Stimulated activated CD4-positive, alpha-beta T cell treated with anti-CD3 and anti-CD28 coated beads, Interleukin-15, amount 100 ng/mL, for 48 hours (primary cell): Measurements from ENCODE around the gene PRR5.
"Not testable (repeated sequence)": the region's sequence is repeated elsewhere in the genome, so short reads cannot be mapped to it uniquely, and the experiment has no call there.

ENCODE experiments used
- DNase-seq, 2 donors: peaks; one replicate each; pipeline ENCODE4 v3.0.0-alpha.2; 2020; ENCODE audit warnings: low read depth in 2 of 2

PRR5 gene

DNA sequence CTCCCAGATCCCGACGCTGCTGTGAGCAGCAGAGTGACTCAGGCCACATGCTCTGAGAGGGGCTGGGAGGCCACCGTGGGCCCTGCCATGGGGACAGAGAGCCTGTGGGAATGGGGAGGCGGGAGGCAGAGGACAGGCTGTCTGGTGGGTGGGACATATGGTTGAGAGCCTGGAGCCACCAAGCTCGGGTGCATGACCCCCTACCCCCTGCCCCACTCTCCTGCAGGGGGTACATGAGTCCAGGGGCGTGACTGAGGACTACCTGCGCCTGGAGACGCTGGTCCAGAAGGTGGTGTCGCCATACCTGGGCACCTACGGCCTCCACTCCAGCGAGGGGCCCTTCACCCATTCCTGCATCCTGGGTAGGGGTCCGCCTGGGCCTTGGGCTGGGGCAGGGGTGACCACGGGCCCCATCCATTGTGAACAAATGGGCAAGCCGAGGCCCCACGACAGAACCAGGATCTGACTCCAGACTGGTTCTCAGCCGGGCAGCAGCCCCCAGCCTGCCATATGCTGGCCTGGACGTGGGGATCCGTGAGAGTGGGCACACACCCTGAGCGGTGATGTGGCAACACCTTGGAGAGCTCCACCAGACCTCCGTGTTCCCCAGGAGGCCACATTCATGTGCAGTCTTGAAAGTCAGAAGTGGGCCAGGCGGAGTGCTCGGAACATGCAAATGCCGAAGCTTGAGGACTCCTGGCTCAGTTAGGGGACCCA is 33.0 kb downstream of the PRR5 start:
- no peak for DNase-seq

DNA sequence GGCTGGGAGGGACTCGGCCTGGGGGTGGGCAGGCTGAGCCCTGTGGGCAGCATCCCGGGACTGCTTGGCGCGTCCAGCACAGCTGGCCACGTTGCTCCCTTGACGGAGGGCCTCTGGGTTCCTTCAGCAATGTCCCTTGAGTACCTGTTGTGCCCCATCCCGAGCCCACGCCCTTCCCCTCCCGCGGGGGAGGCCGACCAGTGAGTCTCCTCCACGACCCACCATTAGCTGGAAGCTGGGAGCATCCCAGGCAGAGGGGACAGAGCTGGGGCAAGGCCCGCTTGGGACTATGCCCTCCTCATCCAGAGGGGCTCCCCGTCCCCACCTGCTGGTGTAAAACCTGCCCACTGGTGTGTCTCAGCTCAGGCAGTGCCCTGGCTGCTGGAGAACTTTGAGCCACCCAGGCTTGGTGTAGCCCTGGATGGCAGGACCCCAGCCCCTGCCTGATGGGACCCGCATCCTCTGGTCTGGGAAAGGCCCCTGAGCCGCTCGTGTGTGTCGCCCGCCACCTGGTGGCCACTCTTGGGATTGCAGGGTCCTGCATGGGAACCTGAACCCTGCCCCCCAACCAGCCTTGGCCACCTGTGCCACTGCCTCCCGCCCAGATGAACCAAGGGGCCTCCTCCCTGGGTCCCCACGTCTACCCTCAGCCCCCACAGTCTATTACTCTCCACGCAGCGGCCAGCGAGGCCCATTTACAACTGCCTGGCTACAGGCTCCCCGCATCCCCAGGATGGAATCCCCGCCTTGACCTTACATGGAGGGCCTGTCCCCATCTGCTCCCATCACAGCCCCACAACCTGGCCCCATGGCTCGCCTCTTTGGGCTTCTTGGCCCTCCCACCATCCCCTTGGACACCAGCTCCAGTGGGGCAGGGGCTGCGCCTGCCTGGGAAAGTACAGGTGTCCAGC is 33.8 kb downstream of the PRR5 start:
- peak; percentile 56 to 72 for DNase-seq

DNA sequence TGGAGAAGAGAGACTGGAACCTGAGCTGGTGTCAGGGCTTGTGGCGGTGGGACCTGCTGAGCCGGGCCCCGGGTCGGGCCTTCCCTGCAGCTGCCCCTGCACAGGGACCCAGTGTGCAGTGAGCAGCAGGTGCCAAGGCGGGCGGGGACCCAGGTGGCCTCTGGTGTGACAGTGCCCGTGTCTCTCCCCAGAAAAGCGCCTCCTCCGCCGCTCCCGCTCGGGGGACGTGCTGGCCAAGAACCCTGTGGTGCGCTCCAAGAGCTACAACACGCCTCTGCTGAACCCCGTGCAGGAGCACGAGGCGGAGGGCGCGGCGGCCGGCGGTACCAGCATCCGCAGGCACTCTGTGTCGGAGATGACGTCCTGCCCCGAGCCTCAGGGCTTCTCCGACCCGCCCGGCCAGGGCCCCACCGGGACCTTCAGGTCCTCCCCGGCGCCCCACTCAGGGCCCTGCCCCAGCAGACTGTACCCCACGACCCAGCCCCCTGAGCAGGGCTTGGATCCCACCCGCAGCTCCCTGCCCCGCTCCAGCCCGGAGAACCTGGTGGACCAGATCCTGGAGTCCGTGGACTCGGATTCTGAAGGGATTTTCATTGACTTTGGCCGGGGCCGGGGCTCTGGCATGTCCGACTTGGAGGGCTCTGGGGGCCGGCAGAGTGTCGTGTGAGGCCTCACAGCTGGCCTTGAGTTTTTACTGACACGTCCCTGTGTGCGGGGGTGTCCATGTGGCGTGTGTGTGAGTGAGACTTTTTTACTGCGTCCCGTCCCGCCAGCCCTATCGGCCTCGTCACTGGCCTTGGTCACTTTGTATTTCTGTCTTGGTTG is 34.8 kb downstream of the PRR5 start:
- DNase-seq, result no peak

DNA sequence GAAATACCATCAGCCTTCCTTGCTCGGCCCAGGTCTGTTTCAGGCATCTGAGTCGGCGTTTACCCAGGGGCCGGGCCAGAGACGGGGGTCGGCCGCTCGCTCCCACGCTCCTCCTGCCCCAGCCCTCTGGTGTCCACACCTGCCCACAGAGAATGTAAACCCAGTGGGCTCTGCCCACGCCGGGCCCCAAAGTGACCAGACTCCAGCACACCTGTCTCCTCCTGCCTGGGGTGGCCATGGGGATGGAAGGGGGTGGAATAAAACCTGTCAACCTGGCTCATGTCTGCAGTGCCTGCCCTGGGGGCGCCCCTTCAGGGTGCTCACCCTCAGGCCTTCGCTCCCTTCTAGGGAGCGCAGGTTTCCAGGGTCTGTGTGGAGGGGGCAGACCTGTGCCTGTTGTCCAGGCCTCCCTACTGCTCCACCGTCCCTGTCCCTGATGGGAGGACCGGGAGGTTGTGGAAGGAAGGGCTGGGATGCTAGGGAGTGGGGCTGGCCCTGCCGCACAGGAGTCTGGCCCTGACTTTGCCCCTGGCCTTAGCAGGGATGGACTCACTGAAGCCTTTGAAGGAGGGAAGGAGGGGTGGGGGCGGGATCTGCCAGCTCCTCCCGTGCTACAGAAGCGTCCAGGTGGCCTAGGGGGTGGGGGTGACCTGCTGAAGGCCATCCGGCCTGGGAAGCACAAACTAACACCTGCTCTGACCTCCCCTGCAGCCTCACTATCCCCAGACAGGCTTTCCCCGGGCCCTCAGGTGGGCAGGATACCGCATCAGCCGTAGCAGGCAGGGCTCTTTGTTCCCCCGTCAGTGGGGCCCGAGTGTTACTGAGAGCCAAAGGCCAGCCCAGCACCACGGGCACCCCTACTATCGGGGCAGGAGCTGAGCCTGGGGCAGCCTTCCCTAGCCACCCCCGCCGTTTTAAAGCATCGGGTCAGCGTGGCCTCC is 35.7 kb downstream of the PRR5 start:
- DNase-seq, result no peak

DNA sequence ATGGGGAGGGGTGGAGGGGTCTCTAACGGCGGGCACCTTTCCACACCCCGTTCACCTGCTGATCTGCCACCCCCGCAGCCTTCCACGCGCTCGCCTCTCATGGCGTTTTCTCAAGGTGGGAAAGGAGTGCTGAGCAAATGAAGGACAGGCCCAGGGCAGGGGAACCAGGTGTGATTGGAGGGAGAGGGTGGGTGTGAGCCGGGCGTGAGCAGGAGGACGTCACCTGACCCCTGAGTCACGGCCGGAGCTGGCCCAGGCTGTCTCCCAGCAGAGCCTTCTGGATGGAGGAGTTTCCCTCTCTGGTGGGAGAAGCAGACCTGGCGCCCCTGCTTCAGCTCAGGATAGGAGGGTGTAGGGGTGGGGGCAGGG is 36.3 kb downstream of the PRR5 start:
- DNase-seq, result no peak

- DNase-seq, result no peak
These were observed 37.0 kb downstream of the PRR5 start for GRCh38 chr22:44739024-44739423.

DNA sequence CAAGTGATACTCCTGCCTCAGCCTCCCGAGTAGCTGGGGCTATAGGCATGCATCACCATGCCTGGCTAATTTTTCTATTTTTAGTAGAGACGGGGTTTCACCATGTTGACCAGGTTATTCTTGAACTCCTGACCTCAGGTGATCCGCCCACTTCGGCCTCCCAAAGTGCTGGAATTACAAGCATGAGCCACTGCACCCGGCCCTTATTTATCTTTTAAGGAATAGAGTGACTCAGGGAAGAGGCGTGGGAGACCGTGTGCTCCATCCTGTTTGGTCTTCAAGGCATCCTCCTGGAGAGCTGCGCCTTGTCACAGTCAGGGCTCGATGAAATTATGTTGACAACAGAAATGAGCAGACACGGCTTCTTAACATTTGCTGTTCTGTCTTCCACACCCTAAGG is 37.7 kb downstream of the PRR5 start:
- DNase-seq, result not testable (repeated sequence)

GRCh38 chr22:44740307-44740706 is 38.3 kb downstream of the PRR5 start:
- no peak for DNase-seq

GRCh38 chr22:44741929-44742328 is 39.9 kb downstream of the PRR5 start:
- DNase-seq, result no peak

DNA sequence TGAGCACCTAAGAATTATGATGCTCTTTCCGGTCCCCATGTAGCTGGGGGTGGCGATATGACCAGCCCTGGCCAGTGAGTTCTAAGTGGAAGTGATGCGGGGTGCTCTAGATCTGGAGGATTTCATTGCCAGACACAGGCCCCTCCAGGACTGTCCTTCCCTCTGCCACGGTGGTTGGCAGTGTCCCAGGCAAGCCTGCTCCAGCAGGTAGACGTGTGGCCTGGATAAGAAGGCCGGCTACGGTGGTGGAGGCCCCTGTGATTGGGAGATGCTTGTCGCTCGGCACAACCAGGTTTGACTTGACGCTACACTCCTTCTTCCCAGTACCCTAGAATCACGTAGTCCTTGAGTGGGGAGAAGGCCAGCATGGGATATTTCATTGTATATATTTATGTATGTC is 41.2 kb downstream of the PRR5 start:
- DNase-seq, result no peak

- DNase-seq, result no peak
These were observed 41.8 kb downstream of the PRR5 start for GRCh38 chr22:44743804-44744211.

DNA sequence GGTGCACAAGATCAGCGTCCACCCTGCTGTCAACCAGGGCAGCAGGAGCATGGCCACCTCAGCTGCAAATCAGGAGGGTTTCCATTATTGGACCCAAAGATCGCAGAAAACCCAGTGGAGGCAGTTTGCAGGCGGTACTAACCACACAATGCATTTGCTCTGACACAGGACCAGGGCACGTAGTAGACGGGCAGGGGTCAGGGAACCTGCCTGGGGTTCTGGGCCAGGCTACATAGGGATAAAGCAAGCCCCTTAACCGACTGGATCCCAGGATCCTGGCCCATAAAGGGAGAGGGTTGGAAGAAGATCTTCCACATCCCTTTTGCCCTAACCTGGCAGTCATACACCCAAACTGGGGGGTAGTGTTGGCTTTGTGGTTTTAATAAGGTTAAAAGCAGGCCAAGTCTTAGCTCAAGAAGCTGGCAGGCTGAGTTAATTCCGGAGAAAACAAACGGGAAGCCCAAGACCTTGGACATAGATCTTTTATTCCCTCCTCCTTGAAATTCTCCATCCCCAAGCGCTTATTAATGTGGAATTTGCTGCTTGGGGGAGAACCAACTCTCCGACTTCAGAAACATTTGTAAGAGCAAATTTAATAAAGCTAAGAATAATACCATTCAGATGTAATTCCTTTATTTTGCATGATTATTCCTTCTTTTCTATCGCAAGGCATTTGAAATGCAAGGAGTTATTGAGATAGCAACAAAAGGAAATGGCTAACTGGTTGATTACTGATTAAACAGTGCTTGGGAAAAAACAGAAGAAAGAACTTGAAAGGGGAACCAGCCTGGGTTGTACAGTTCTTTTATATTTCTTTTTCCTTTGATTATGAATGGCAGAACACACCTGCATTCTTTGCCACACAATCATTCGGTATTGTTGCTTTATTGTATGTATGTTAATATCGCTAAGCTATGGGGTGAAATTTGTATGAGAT is 44.1 kb downstream of the PRR5 start:
- no peak for DNase-seq

DNA sequence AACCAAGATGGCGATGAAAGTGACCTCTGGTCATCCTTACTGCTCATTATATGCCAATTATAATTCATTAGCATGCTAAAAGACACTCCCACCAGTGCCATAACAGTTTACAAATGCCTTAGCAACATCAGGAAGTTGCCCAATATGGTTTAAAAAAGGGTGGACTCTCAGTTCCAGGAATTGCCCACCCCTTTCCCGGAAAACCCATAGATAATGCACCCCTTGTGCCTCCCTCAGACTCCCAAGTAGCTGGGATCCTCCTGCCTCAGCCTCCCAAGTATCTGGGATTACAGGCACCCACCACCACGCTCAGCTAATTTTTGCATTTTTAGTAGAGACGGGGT is 45.8 kb downstream of the PRR5 start:
- not testable (repeated sequence) for DNase-seq

DNA sequence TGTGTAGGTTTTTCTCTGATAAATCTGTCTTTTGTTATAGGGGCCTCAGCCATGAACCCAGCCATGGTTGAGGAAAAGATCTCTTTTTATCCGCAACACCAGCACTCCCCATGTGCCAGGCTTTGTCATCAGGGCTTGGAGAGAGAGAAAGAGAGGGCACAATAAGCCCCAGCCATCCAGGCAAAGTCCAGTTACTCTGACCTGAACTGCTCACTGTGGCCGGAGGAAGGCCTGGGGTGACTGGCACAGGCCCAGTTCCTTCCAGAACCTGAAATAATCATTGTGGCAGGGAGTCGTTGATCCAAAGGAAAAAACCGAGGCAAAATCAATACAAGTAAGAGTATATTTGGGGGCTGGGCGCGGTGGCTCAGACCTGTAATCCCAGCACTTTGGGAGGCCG is 46.5 kb downstream of the PRR5 start:
- no peak for DNase-seq

DNA sequence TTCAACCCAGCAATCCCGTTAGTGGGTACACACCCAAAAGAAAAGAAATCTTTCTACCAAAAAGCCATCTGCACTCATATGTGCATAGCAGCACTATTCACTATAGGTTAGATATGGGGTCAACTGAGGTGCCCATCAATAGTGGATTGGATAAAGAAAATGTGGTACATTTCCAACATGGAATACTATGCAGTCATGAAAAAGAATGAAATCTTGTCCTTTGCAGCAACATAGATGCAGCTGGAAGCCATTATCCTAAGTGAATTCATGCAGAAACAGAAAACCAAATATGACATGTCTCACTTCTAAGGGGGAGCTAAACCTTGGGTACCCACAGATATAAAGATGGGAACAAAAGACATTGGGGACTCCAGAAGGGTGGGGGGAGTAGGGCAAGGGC is 48.5 kb downstream of the PRR5 start:
- no peak for DNase-seq

- DNase-seq, result no peak
These were observed 50.5 kb downstream of the PRR5 start, which contains the start of gene ARHGAP8 for GRCh38 chr22:44752285-44753188. Gene ARHGAP8 (plus strand): TSS chr22:44752575. CDS start chr22:44786528, 33,953 bp downstream.

DNA sequence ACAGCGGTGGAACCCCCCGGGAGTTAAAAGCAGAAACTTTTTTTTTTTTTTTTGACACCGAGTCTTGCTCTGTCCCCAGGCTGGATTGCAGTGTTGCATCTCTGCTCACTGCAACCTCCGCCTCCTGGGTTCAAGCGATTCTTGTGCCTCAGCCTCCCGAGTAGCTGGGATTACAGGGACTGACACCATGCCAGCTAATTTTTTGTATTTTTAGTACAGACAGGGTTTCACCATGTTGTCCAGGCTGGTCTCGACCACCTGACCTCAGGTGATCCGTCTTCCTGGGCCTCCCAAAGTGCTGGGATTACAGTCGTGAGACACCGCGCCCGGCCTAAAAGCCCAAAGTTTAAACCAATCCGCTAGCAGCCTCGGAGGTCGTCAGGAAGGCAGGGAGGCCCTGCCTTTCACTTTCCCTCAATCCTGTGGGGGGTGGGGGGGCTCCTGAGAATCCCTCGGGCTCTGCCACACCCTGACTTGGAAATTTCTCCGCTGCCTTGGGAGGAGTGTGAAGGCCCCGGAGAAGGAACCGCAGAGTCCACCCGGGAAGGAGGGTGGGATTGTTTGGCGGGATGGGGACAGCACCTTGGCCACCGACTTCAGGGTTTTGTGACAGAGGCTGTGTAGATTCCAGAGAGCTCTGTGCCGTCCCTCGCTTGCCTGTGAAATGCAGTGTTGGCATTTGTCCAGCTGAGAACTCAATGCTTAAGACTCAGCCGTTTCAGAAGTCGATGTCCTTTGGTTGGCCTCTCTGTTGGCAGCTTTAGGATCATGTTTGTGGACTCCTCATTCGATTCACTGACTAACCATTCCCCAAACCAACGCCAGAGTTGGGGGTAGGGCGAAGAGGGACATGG is 51.4 kb downstream of the PRR5 start:
- DNase-seq, result no peak

DNA sequence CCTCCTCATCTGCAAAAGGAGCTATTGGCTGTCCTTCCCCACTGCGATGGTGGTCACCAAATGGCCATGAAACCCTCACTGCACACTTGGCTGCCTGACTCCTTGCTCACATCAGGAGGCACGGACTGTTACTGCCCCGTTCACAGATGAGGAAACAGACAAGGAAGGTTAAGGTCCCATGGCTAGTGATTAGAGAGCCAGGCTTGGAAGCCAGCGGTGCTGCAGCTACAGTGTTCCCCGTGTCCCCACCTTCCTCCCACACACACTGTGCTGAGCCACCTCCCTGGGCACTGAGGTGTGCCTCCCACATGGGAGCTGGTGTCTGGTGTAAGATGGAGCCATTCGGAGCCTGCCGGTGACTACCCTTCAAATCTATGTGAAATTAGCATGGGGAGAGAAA is 53.0 kb downstream of the PRR5 start:
- no peak for DNase-seq
